ENCODE measurements around the gene PSTPIP2.

PSTPIP2 gene

GRCh38 chr18:45935591-45936335, 136.3 kb downstream of the PSTPIP2 start:
- no peak for DNase-seq (ENCODE audit: low spot score)
